ENCODE measurements around the gene C6orf141. TPM values are rescaled to one million over a fixed set of nuclear protein-coding genes. Genes with fewer than 3 reads are reported as not detected.
"Not testable (repeated sequence)": the region's sequence is repeated elsewhere in the genome, so short reads cannot be mapped to it uniquely, and the experiment has no call there.

The C6orf141 gene
- total and polyA plus RNA-seq, 2 donors (not counting 1 experiment from before 2014, with no cell fraction given), result not detected

DNA sequence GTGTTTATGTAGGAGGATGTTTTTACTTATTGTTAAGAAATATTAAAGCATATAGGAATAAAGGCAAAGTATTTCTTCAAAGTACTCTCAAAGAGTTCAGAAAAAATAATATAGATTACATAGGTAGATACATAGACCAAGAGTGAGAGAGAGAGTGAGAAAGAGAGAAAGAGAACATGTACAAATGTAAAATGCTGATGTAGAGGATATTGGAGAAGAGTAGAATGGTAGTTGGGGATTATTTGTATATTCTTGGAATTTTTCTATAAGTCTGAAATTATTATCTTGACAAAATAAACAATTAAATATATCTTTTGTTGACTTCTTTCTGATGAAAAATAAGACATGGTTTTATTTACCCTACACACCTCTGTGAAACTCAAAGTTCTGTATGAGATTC is 29.2 kb downstream of the C6orf141 start:
- TF ChIP-seq, protein P1, sequence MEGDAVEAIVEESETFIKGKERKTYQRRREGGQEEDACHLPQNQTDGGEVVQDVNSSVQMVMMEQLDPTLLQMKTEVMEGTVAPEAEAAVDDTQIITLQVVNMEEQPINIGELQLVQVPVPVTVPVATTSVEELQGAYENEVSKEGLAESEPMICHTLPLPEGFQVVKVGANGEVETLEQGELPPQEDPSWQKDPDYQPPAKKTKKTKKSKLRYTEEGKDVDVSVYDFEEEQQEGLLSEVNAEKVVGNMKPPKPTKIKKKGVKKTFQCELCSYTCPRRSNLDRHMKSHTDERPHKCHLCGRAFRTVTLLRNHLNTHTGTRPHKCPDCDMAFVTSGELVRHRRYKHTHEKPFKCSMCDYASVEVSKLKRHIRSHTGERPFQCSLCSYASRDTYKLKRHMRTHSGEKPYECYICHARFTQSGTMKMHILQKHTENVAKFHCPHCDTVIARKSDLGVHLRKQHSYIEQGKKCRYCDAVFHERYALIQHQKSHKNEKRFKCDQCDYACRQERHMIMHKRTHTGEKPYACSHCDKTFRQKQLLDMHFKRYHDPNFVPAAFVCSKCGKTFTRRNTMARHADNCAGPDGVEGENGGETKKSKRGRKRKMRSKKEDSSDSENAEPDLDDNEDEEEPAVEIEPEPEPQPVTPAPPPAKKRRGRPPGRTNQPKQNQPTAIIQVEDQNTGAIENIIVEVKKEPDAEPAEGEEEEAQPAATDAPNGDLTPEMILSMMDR (IDR thresholded peaks at IDR 0.05), result no peak
- ChIA-PET CTCF (no interaction called here), POLR2A (no interaction called here)
- Histone ChIP-seq H3K9ac (ENCODE audit: low read length) (no peak overlapping the region), H3K36me3 (replicated peaks in 1 of 2; ENCODE audit: control extremely low read depth in 1 of 2, control insufficient read depth in 1 of 2, extremely low read depth in 1 of 2, insufficient read depth in 2 of 2, low read length in 1 of 2) (no peaks in the 10 kb centered on the region), H2AFZ (ENCODE audit: insufficient read depth, low read depth, low read length, poor library complexity, severe bottlenecking) (no peak overlapping the region), H3K79me2 (ENCODE audit: control insufficient read depth, insufficient read depth, low read length) (no peaks in the 10 kb centered on the region), H3K27ac (ENCODE audit: low read length in 2 of 2) (no peak overlapping the region), H3K4me1 (ENCODE audit: control insufficient read depth in 2 of 2, insufficient read depth in 2 of 2, low read length in 2 of 2) (no peaks in the 10 kb centered on the region), H3K27me3 (replicated peaks in 1 of 4; ENCODE audit: control extremely low read depth in 1 of 4, control insufficient read depth in 3 of 4, insufficient read depth in 4 of 4, low read length in 3 of 4) (no peaks in the 10 kb centered on the region), H4K20me1 (ENCODE audit: control insufficient read depth, insufficient read depth, low read length, poor library complexity, severe bottlenecking) (no peaks in the 10 kb centered on the region), H3K4me2 (replicated peaks; ENCODE audit: low read depth, low read length, poor library complexity, severe bottlenecking) (no peak overlapping the region), H3K4me3 (ENCODE audit: control extremely low read depth in 1 of 5, extremely low read depth in 1 of 5, insufficient read depth in 1 of 5, low read depth in 2 of 5, low read length in 4 of 5) (no peak overlapping the region), H3K9me3 (ENCODE audit: control extremely low read depth in 1 of 3, control insufficient read depth in 2 of 3, insufficient read depth in 1 of 3, low read length in 2 of 3) (no peaks in the 10 kb centered on the region)
- DNase-seq (no peak), ATAC-seq (ENCODE audit: low read depth) (no peak)
- Mint-ChIP-seq H3K4me1 (no peaks in the 10 kb centered on the region), H3K4me3 (no peak overlapping the region), H3K9me3 (ENCODE audit: insufficient read depth) (no peaks in the 10 kb centered on the region), H3K27me3 (peaks cover 3% of the 10 kb centered on the region), H3K27ac (no peak overlapping the region)
- intact Hi-C loops (cut with micrococcal nuclease), result no loop called here

DNA sequence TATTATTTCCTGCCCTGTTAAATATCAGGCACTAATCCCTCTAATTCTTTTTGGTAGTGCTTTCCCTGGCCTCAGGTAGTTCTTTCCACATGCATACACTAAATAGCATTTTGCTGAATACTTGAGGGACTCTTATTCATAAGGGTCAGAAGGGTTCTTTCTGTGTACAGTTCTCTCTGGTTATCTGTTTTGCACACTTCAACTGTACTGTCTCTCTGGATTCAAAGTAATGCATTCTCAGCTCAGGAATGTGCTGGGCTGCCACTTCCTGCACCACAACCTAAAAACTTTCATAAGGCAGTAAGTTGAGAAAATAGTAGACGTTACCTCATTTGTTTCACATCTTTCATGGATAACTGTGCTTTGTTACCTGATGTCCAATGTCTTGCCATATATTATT is 32.1 kb downstream of the C6orf141 start:
- POLR2A ChIA-PET, result no interaction called here
- Histone ChIP-seq H4K20me1 (ENCODE audit: control insufficient read depth, insufficient read depth, low read length, poor library complexity, severe bottlenecking) (no peaks in the 10 kb centered on the region), H3K4me1 (ENCODE audit: control insufficient read depth in 2 of 2, insufficient read depth in 2 of 2, low read length in 2 of 2) (no peaks in the 10 kb centered on the region), H3K36me3 (replicated peaks in 1 of 2; ENCODE audit: control extremely low read depth in 1 of 2, control insufficient read depth in 1 of 2, extremely low read depth in 1 of 2, insufficient read depth in 2 of 2, low read length in 1 of 2) (no peaks in the 10 kb centered on the region), H3K27ac (ENCODE audit: low read length in 2 of 2) (no peak overlapping the region), H3K9me3 (ENCODE audit: control extremely low read depth in 1 of 3, control insufficient read depth in 2 of 3, insufficient read depth in 1 of 3, low read length in 2 of 3) (no peaks in the 10 kb centered on the region), H3K4me2 (replicated peaks; ENCODE audit: low read depth, low read length, poor library complexity, severe bottlenecking) (no peak overlapping the region), H3K9ac (ENCODE audit: low read length) (no peak overlapping the region), H3K4me3 (ENCODE audit: control extremely low read depth in 1 of 5, extremely low read depth in 1 of 5, insufficient read depth in 1 of 5, low read depth in 2 of 5, low read length in 4 of 5) (no peak overlapping the region), H2AFZ (ENCODE audit: insufficient read depth, low read depth, low read length, poor library complexity, severe bottlenecking) (no peak overlapping the region), H3K79me2 (ENCODE audit: control insufficient read depth, insufficient read depth, low read length) (no peaks in the 10 kb centered on the region), H3K27me3 (replicated peaks in 1 of 4; ENCODE audit: control extremely low read depth in 1 of 4, control insufficient read depth in 3 of 4, insufficient read depth in 4 of 4, low read length in 3 of 4) (no peaks in the 10 kb centered on the region)
- H3K27ac Mint-ChIP-seq, result no peak overlapping the region
- TF ChIP-seq, protein P1 (IDR thresholded peaks at IDR 0.05), result no peak
- TF ChIP-seq EZH2 (IDR thresholded peaks at IDR 0.05; ENCODE audit: borderline replicate concordance, insufficient read depth, low read depth, low read length, poor library complexity, severe bottlenecking), result no peak
- WGBS (ENCODE audit: insufficient coverage), result no CpG with 5 or more reads among the region's 1 CpG
- H3K9me3 Mint-ChIP-seq (ENCODE audit: insufficient read depth), result no peaks in the 10 kb centered on the region
- intact Hi-C loops (cut with micrococcal nuclease), result no loop called here
- DNase-seq (no peak), ATAC-seq (ENCODE audit: low read depth) (no peak)
- CTCF ChIA-PET, result no interaction called here
- no peak overlapping the region for H3K4me3 Mint-ChIP-seq
- H3K27me3 Mint-ChIP-seq, result peaks cover 3% of the 10 kb centered on the region
- H3K4me1 Mint-ChIP-seq, result no peaks in the 10 kb centered on the region

DNA sequence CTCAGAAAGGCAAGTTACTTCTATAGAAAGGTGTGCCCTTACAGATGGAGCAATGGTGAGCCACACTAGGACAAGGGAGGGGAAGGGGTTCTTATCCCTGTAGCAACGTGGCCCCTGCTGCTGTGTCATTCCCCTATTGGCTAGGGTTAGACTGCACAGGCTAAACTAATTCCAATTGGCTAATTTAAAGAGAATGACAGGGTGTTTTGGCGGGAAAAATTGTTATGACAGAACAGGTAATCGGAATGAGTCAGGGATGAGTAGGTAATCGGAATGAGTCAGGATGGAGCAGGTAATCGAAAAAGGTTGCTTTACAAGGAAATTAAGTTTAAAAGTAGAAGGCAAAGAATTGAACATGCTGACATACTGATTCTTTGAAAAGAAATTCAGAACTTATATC is 36.8 kb downstream of the C6orf141 start:
- H3K4me2 ChIP-seq (replicated peaks; ENCODE audit: low read depth, low read length, poor library complexity, severe bottlenecking); POLR2A ChIA-PET; H3K36me3 ChIP-seq (replicated peaks in 1 of 2; ENCODE audit: control extremely low read depth in 1 of 2, control insufficient read depth in 1 of 2, extremely low read depth in 1 of 2, insufficient read depth in 2 of 2, low read length in 1 of 2); H3K9ac ChIP-seq (ENCODE audit: low read length); H3K9me3 Mint-ChIP-seq (ENCODE audit: insufficient read depth); H3K27me3 Mint-ChIP-seq; H3K9me3 ChIP-seq (ENCODE audit: control extremely low read depth in 1 of 3, control insufficient read depth in 2 of 3, insufficient read depth in 1 of 3, low read length in 2 of 3); H3K27ac ChIP-seq (ENCODE audit: low read length in 2 of 2); H3K27ac Mint-ChIP-seq; H2AFZ ChIP-seq (ENCODE audit: insufficient read depth, low read depth, low read length, poor library complexity, severe bottlenecking); H3K27me3 ChIP-seq (replicated peaks in 1 of 4; ENCODE audit: control extremely low read depth in 1 of 4, control insufficient read depth in 3 of 4, insufficient read depth in 4 of 4, low read length in 3 of 4); intact Hi-C loops (cut with micrococcal nuclease); H3K4me3 ChIP-seq (ENCODE audit: control extremely low read depth in 1 of 5, extremely low read depth in 1 of 5, insufficient read depth in 1 of 5, low read depth in 2 of 5, low read length in 4 of 5); H3K4me1 Mint-ChIP-seq; H3K4me1 ChIP-seq (ENCODE audit: control insufficient read depth in 2 of 2, insufficient read depth in 2 of 2, low read length in 2 of 2); ATAC-seq (ENCODE audit: low read depth); CTCF ChIA-PET; DNase-seq; H3K79me2 ChIP-seq (ENCODE audit: control insufficient read depth, insufficient read depth, low read length); H3K4me3 Mint-ChIP-seq; H4K20me1 ChIP-seq (ENCODE audit: control insufficient read depth, insufficient read depth, low read length, poor library complexity, severe bottlenecking): not testable (repeated sequence)
- WGBS (ENCODE audit: insufficient coverage), result 92% methylated on average over 5 of the region's 5 CpGs
